Measurements from ENCODE around the gene RSPRY1. TPM values are rescaled to one million over a fixed set of nuclear protein-coding genes. Genes with fewer than 3 reads are reported as not detected.
A peak's percentile ranks its signal among the peaks of the same experiment; 100 is the strongest.

RSPRY1 gene
- polyA plus RNA-seq, 2 of the 4 experiments (the other 2 are of a cell fraction): 32.2 to 50.0 TPM

DNA sequence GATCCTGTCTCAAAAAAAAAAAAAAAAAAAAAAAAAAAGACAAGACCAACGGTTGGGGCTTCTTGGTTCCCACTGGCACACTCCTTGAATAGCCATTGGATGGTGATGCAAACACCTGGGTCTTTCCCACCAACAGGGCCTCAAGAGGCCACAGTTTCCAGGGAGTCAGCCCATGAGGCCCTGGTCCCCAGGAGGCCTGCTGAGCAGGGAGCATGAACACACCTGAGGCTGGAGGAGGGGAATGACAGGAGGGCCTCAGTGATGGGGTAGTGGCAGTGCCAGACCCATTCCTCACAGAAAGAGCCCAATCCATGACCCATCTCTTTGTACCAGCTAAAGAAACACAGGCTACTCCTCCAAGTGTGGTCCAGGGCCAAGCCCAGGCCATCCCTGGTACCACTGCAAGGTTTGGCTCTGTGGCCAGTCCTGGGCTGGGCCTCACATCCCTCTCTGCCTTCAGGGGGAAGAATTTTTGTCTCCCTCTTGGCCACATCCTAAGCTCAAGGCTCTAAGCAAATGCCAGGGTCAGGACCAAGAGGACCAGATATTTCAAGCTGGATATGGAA is 72.9 kb downstream of the RSPRY1 start:
- CTCF ChIA-PET: interaction anchor here (1.2 kb wide), 1 partner anchor 41 kb away, joined by 4 read pairs; no protein-coding TSS in a partner anchor
- DNase-seq (ENCODE audit: low read depth in 1 of 2, low spot score in 1 of 2) (no peak), ATAC-seq (no peak; a peak in 1 of 6 replicates), FAIRE-seq (no peak)
- Histone ChIP-seq H3K27ac (no peak overlapping the region), H3K4me1 (peaks cover 9% of the 10 kb centered on the region; the same call in 2 of the 3 replicates), H3K9me3 (no peaks in the 10 kb centered on the region), H3K4me3 (no peak overlapping the region), H3K4me2 (no peak overlapping the region)
- WGBS (ENCODE audit: missing lambda C conversion rate): 58% methylated on average over 1 of the region's 1 CpG
- no peak for TF ChIP-seq RNF2 (IDR thresholded peaks at IDR 0.05; ENCODE audit: borderline replicate concordance, low read depth)
- TF ChIP-seq, protein P1, sequence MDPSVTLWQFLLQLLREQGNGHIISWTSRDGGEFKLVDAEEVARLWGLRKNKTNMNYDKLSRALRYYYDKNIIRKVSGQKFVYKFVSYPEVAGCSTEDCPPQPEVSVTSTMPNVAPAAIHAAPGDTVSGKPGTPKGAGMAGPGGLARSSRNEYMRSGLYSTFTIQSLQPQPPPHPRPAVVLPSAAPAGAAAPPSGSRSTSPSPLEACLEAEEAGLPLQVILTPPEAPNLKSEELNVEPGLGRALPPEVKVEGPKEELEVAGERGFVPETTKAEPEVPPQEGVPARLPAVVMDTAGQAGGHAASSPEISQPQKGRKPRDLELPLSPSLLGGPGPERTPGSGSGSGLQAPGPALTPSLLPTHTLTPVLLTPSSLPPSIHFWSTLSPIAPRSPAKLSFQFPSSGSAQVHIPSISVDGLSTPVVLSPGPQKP (IDR thresholded peaks at IDR 0.05; ENCODE audit: low read depth, low read length): no peak
- no peak for TF ChIP-seq MYC (IDR thresholded peaks at IDR 0.05; ENCODE audit: borderline replicate concordance, low read length)
- TF ChIP-seq ZFP36 (IDR thresholded peaks at IDR 0.05; ENCODE audit: borderline replicate concordance, partially characterized antibody): no peak
- TF ChIP-seq PHF8 (IDR thresholded peaks at IDR 0.05; ENCODE audit: borderline replicate concordance, low read depth): no peak
- TF ChIP-seq CBX8 (IDR thresholded peaks at IDR 0.05): no peak
- no peak for TF ChIP-seq HOXB5 (CRISPR knock-in tag; IDR thresholded peaks at IDR 0.05)
- TF ChIP-seq FOXS1 (CRISPR knock-in tag; IDR thresholded peaks at IDR 0.05): no peak
- TF ChIP-seq CHD2 (IDR thresholded peaks at IDR 0.05; ENCODE audit: low read length, partially characterized antibody): no peak
- TF ChIP-seq, protein P2, sequence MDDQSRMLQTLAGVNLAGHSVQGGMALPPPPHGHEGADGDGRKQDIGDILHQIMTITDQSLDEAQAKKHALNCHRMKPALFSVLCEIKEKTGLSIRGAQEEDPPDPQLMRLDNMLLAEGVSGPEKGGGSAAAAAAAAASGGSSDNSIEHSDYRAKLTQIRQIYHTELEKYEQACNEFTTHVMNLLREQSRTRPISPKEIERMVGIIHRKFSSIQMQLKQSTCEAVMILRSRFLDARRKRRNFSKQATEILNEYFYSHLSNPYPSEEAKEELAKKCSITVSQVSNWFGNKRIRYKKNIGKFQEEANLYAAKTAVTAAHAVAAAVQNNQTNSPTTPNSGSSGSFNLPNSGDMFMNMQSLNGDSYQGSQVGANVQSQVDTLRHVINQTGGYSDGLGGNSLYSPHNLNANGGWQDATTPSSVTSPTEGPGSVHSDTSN (IDR thresholded peaks at IDR 0.05): no peak
- TF ChIP-seq, protein P3, sequence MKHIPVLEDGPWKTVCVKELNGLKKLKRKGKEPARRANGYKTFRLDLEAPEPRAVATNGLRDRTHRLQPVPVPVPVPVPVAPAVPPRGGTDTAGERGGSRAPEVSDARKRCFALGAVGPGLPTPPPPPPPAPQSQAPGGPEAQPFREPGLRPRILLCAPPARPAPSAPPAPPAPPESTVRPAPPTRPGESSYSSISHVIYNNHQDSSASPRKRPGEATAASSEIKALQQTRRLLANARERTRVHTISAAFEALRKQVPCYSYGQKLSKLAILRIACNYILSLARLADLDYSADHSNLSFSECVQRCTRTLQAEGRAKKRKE (CRISPR knock-in tag; IDR thresholded peaks at IDR 0.05; ENCODE audit: low read depth): no peak
- POLR2A ChIA-PET: interaction anchor here (1.7 kb wide), 1 partner anchor 14 kb away, joined by 6 read pairs; the partner anchor contains the start of gene ARL2BP

DNA sequence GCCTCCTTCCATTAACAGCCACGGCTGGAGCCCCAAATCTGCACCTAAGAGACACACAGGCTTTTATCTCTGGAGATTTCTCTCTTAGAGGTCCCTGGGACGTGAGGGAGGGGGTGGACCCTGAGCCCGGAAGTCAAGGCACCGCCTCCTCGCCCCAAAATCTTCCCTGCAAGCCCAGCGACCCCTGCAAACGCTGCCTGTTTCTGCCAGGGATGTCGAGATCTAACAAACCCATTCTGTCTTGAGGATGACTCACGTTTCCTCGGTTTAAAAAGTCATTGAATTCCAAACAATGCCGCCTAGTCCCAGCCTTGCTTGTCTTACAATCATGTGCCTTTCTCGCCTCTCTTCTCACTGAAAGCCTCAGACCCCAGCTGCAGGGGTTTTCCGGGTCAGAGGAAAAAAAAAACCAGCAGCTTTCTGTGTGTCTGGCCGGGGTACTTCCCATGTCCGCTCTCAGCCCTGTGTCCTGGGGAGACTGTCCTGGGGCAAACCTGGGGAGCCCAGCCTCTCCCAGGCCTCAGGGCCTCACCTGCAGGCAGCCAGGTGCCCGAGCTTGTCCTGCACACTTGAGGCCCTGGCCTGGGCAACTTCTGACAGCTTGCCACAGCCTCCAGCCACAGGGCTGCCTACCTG is 74.3 kb downstream of the RSPRY1 start:
- peak; percentile 40 to 60; a peak in 4 of 6 replicates for ATAC-seq
- POLR2A ChIA-PET: interaction anchor here (1.7 kb wide), 1 partner anchor 15 kb away, joined by 6 read pairs; the partner anchor contains the start of gene ARL2BP
- peak overlapping the region; percentile 13 to 80; a peak in 4 of 6 replicates for H3K27ac ChIP-seq
- peaks cover 9% of the 10 kb centered on the region; the same call in 2 of the 3 replicates for H3K4me1 ChIP-seq
- no peak overlapping the region for H3K4me3 ChIP-seq
- H3K9me3 ChIP-seq: no peaks in the 10 kb centered on the region
- FAIRE-seq: no peak
- no peak for DNase-seq (ENCODE audit: low read depth in 1 of 2, low spot score in 1 of 2)
- 39% methylated on average over 16 of the region's 16 CpGs for WGBS (ENCODE audit: missing lambda C conversion rate)
- CTCF ChIA-PET: no interaction called here
- H3K4me2 ChIP-seq: peak overlapping the region; percentile 39
- TF ChIP-seq FOSL2 (IDR thresholded peaks at IDR 0.05): no peak
- TF ChIP-seq FOSL2 (CRISPR knock-in tag; IDR thresholded peaks at IDR 0.05): peak; percentile 64
- TF ChIP-seq MAFK (IDR thresholded peaks at IDR 0.05; ENCODE audit: partially characterized antibody): no peak
- no peak for TF ChIP-seq SMC3 (IDR thresholded peaks at IDR 0.05)
- TF ChIP-seq, protein P1 (IDR thresholded peaks at IDR 0.05; ENCODE audit: low read depth, low read length): no peak
- TF ChIP-seq NFE2L2 (conservative IDR thresholded peaks at IDR 0.05; ENCODE audit: low read length): no peak
- TF ChIP-seq RAD21 (conservative IDR thresholded peaks at IDR 0.05 in 1 of 2, IDR thresholded peaks at IDR 0.05 in 1 of 2): no peak

DNA sequence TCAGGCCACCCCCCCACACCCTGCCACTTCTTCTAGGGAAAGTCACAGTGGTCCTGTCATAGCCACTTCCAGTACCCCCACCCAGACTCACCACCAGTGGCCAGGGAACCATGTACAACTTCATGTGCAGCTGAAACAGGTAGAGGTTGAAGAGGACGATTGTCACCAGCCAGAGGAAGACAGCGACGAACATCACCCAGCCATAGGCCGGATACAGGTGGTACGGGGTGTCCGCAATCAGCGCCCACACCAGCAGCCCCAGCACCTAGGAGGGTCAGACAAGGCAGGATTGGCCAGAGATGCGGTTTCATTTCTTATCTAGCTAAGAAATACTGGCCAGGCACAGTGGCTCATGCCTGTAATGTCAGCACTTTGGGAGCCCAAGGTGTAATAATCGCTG is 75.7 kb downstream of the RSPRY1 start:
- no peak for FAIRE-seq
- H3K4me1 ChIP-seq: peaks cover 9% of the 10 kb centered on the region; the same call in 2 of the 3 replicates
- no peaks in the 10 kb centered on the region for H3K9me3 ChIP-seq
- ChIA-PET POLR2A (no interaction called here), CTCF (no interaction called here)
- no peak overlapping the region for H3K4me3 ChIP-seq
- H3K4me2 ChIP-seq: no peak overlapping the region
- no peak overlapping the region for H3K27ac ChIP-seq
- ATAC-seq: no peak
- no peak for DNase-seq (ENCODE audit: low read depth in 1 of 2, low spot score in 1 of 2)
- WGBS (ENCODE audit: missing lambda C conversion rate): 90% methylated on average over 4 of the region's 9 CpGs
- no peak for TF ChIP-seq CBX8 (IDR thresholded peaks at IDR 0.05)
- TF ChIP-seq, protein P2 (IDR thresholded peaks at IDR 0.05): no peak
- TF ChIP-seq FOSL2 (IDR thresholded peaks at IDR 0.05): no peak
- TF ChIP-seq FOSL2 (CRISPR knock-in tag; IDR thresholded peaks at IDR 0.05): no peak
- TF ChIP-seq HDAC2 (IDR thresholded peaks at IDR 0.05): no peak
- TF ChIP-seq ESRRA (IDR thresholded peaks at IDR 0.05; ENCODE audit: borderline replicate concordance, low read length): no peak
- no peak for TF ChIP-seq GATA3 (IDR thresholded peaks at IDR 0.05; ENCODE audit: borderline replicate concordance)
- TF ChIP-seq EHMT2 (IDR thresholded peaks at IDR 0.05; ENCODE audit: low read depth): no peak
- no peak for TF ChIP-seq FOXS1 (CRISPR knock-in tag; IDR thresholded peaks at IDR 0.05)
- TF ChIP-seq, protein P3 (CRISPR knock-in tag; IDR thresholded peaks at IDR 0.05; ENCODE audit: low read depth): no peak
- TF ChIP-seq, protein P4, sequence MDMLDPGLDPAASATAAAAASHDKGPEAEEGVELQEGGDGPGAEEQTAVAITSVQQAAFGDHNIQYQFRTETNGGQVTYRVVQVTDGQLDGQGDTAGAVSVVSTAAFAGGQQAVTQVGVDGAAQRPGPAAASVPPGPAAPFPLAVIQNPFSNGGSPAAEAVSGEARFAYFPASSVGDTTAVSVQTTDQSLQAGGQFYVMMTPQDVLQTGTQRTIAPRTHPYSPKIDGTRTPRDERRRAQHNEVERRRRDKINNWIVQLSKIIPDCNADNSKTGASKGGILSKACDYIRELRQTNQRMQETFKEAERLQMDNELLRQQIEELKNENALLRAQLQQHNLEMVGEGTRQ (IDR thresholded peaks at IDR 0.05): no peak
